Mammary epithelial cell (primary cell): Measurements from ENCODE around the gene HRH2.

Experiments used
- CTCF ChIP-seq, 2 donors: IDR thresholded peaks in 1 of 2; conservative IDR thresholded peaks in 1 of 2; 2 replicates each; pipeline ENCODE4 v1.5.1; 2011 to 2012; ENCODE audit warnings: inconsistent platforms in 2 of 2, low read length in 2 of 2, mild to moderate bottlenecking in 2 of 2, control low read depth in 1 of 2, low read depth in 1 of 2; ENCODE audit not compliant: insufficient read depth in 1 of 2; ENCODE audit errors: extremely low read depth in 1 of 2
- EZH2 ChIP-seq: IDR thresholded peaks from 2 replicates; pipeline ENCODE4 v1.6.1; 2012; ENCODE audit warnings: low read length, inconsistent platforms, borderline replicate concordance

DNA sequence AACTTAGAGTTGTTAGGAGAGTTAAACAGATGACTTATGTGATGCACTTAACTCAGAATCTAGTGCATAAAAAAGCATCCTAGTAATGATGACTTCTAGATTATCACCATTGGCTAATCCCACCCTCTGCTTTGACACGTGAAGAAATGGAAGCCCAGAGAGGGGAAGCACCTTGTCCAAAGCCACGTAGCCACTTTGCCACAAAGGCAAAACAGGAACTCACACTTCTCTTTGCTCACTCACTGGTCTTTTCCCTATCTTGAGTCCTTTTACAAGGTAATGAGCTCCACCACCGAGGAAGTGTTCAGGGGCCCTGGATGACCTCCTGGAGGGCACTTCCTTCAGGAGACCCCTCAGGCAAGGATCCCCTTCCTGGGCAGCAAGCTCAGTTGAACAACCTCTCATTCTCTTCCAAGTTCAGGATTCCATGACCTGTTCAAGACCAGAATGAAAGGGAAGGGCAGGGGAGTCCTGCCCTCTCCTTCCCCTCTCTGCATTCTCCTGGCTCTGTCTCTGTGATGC, 89.7 kb downstream of the HRH2 start:
- TF ChIP-seq CTCF (conservative IDR thresholded peaks at IDR 0.05 in 1 of 2, IDR thresholded peaks at IDR 0.05 in 1 of 2; ENCODE audit: extremely low read depth in 1 of 2, insufficient read depth in 1 of 2, low read depth in 1 of 2, low read length in 2 of 2) (no peak), EZH2 (no peak)
